Vagina (tissue), 2 donors: ENCODE measurements around the gene MUC3A. TPM values are rescaled to one million over a fixed set of nuclear protein-coding genes. Genes with fewer than 3 reads are reported as not detected.

Experiments used
- DNase-seq, 2 donors: peaks; one replicate each; pipeline ENCODE4 v3.0.0-alpha.2; 2017; ENCODE audit errors: extremely low spot score in 2 of 2
- H3K27ac ChIP-seq: fragments of 200-600 bp; sonication (generic); one replicate; pipeline ENCODE4 v1.5.1; 2019
- H3K27me3 ChIP-seq: fragments of 200-600 bp; sonication (generic); one replicate; pipeline ENCODE4 v1.5.1; 2019
- H3K36me3 ChIP-seq, 2 donors: fragments of 200-600 bp; sonication (generic); one replicate each; pipeline ENCODE4 v1.5.1; 2017 to 2019
- H3K4me1 ChIP-seq: fragments of 200-600 bp; sonication (generic); one replicate; pipeline ENCODE4 v1.5.1; 2019
- H3K4me3 ChIP-seq, 2 donors: fragments of 200-600 bp; sonication (generic); 1 replicate in 1 of 2; 2 replicates in 1 of 2; pipeline ENCODE4 v1.5.1; 2016 to 2019
- H3K9me3 ChIP-seq: fragments of 200-600 bp; sonication (generic); one replicate; pipeline ENCODE4 v1.5.1; 2019
- POLR2A ChIP-seq, 2 donors: fragments of 450-650 bp; IDR thresholded peaks; one replicate each; pipeline ENCODE4 v1.6.1; 2017; ENCODE audit warnings: antibody characterized with exemption in 2 of 2, mild to moderate bottlenecking in 2 of 2, moderate library complexity in 2 of 2
- POLR2AphosphoS5 ChIP-seq, 2 donors: sonication (generic); formaldehyde crosslinking; IDR thresholded peaks; one replicate each; pipeline ENCODE4 v1.9.0; 2017; ENCODE audit warnings: antibody characterized with exemption in 2 of 2, mild to moderate bottlenecking in 2 of 2, low read depth in 1 of 2; ENCODE audit not compliant: insufficient read depth in 1 of 2
- intact Hi-C: fragments of 100-400 bp; cut with DNase I; formaldehyde crosslinking; loops from one replicate; pipeline ENCODE4 v1.15.1; 2023
- total RNA-seq: library from RNA; depleted of rRNA; stranded (reverse); fragments of >200 nt; gene quantifications from one replicate; pipeline ENCODE4 v1.2.3, GENCODE V29; 2016
- TF ChIP-seq, protein P1 (sequence below), 3 experiments: fragments of 450-650 bp in 2 of 3; fragments of 200-600 bp in 1 of 3; sonication (generic) in 1 of 3; IDR thresholded peaks; one replicate each; pipeline ENCODE4 v1.5.1; 2017 to 2019; ENCODE audit warnings: antibody characterized with exemption in 3 of 3, mild to moderate bottlenecking in 2 of 3, moderate library complexity in 2 of 3

The MUC3A gene
- total RNA-seq, 1 donor from 2014 or later: 0.49 TPM

DNA sequence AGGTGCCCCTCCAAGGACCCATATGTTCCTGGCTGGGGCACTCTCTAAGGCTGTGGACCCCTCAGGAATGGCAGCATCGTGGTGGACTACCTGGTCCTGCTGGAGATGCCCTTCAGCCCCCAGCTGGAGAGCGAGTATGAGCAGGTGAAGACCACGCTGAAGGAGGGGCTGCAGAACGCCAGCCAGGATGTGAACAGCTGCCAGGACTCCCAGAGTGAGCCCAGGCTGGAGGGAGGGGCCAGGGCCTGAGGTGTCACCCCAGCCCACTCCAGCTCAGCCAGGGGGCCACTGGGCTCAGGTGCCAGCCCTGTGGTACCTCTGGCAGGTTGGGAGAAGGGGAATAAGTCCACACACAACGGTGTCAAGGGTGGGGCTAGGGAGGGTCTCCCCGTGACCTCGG, 15.3 kb downstream of the MUC3A start:
- no peak for DNase-seq
- no peak overlapping the region for H3K27ac ChIP-seq
- peaks cover 19% of the 10 kb centered on the region for H3K4me1 ChIP-seq
- no peaks in the 10 kb centered on the region for H3K27me3 ChIP-seq
- H3K4me3 ChIP-seq: no peak overlapping the region
- intact Hi-C loops: no loop called here
- TF ChIP-seq POLR2AphosphoS5 (IDR thresholded peaks at IDR 0.05; ENCODE audit: insufficient read depth in 1 of 2, low read depth in 1 of 2) (no peak), POLR2A (IDR thresholded peaks at IDR 0.05) (no peak)
- TF ChIP-seq, protein P1, sequence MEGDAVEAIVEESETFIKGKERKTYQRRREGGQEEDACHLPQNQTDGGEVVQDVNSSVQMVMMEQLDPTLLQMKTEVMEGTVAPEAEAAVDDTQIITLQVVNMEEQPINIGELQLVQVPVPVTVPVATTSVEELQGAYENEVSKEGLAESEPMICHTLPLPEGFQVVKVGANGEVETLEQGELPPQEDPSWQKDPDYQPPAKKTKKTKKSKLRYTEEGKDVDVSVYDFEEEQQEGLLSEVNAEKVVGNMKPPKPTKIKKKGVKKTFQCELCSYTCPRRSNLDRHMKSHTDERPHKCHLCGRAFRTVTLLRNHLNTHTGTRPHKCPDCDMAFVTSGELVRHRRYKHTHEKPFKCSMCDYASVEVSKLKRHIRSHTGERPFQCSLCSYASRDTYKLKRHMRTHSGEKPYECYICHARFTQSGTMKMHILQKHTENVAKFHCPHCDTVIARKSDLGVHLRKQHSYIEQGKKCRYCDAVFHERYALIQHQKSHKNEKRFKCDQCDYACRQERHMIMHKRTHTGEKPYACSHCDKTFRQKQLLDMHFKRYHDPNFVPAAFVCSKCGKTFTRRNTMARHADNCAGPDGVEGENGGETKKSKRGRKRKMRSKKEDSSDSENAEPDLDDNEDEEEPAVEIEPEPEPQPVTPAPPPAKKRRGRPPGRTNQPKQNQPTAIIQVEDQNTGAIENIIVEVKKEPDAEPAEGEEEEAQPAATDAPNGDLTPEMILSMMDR (IDR thresholded peaks at IDR 0.05): no peak
- H3K36me3 ChIP-seq: no peaks in the 10 kb centered on the region
- H3K9me3 ChIP-seq: no peaks in the 10 kb centered on the region

DNA sequence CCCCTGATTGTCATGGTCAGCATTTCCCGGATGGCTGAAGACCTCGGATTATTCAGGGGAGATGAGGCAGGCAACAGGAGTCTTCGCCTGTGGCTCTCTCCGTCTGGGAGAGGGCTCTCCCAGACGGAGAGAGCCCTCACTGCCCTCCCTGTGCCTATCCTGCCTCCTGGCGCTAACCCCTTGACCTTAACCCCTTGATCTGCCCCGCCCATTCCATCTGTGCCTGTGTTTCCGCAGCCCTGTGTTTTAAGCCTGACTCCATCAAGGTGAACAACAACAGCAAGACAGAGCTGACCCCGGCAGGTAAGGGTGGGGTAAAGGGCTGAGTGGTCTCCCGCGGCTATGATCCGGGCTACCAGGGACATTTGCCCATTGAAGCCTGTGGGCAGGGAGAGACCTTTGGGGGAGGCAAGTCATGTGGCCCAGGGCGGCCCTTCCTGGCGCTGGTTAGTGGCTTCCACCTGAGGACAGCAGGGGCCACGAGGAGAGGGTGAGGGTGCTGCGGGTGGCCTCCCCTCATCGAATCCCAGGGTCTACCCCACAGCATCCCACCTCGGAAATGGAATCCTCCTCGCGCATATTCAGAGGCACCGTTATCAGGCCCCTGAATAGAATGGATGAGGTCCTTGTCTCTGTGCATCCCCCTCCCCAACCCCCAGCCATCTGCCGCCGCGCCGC, 15.8 kb downstream of the MUC3A start:
- TF ChIP-seq, protein P1 (IDR thresholded peaks at IDR 0.05): no peak
- TF ChIP-seq POLR2AphosphoS5 (IDR thresholded peaks at IDR 0.05; ENCODE audit: insufficient read depth in 1 of 2, low read depth in 1 of 2): no peak
- TF ChIP-seq POLR2A (IDR thresholded peaks at IDR 0.05): no peak
- DNase-seq: no peak
- Histone ChIP-seq H3K27me3 (no peaks in the 10 kb centered on the region), H3K27ac (no peak overlapping the region), H3K36me3 (no peaks in the 10 kb centered on the region), H3K4me1 (peaks cover 19% of the 10 kb centered on the region), H3K4me3 (no peak overlapping the region), H3K9me3 (no peaks in the 10 kb centered on the region)
- intact Hi-C loops: no loop called here

DNA sequence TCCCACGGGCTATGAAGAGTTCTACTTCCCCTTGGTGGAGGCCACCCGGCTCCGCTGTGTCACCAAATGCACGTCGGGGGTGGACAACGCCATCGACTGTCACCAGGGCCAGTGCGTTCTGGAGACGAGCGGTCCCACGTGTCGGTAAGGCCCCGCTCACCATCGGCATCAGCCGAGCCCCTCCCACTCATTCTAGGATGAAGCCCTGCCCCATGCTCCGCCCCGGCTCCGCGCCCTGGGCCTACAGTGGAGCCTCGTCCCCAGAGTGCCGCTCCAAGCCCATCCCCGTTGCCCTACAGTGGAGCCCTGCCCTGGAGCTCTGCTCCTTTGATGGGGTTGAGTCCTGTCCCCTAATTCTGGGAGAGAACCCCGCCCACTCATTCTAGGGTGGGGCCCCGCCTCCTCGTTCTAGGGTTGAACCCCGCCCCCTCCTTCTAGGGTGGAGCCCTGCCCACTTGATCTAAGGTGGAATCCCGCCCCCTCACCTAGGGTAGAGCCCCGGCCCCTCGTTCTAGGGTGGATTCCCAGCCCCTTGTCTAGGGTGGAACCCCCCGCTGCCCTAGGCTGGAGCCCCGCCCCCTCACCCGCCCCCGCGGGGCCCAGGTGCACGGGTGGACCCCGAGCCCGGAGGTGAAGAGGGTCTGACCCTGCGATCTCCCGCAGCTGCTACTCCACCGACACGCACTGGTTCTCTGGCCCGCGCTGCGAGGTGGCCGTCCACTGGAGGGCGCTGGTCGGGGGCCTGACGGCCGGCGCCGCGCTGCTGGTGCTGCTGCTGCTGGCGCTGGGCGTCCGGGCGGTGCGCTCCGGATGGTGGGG, 16.6 kb downstream of the MUC3A start:
- peaks cover 19% of the 10 kb centered on the region for H3K4me1 ChIP-seq
- no peak for DNase-seq
- TF ChIP-seq POLR2AphosphoS5 (IDR thresholded peaks at IDR 0.05; ENCODE audit: insufficient read depth in 1 of 2, low read depth in 1 of 2) (no peak), POLR2A (IDR thresholded peaks at IDR 0.05) (no peak)
- TF ChIP-seq, protein P1 (IDR thresholded peaks at IDR 0.05): peak in 2 of 3 experiments; percentile 12 to 48
- peak overlapping the region; percentile 7 to 45 for H3K4me3 ChIP-seq
- intact Hi-C loops: no loop called here
- no peaks in the 10 kb centered on the region for H3K9me3 ChIP-seq
- H3K27ac ChIP-seq: no peak overlapping the region
- no peaks in the 10 kb centered on the region for H3K27me3 ChIP-seq
- H3K36me3 ChIP-seq: no peaks in the 10 kb centered on the region

DNA sequence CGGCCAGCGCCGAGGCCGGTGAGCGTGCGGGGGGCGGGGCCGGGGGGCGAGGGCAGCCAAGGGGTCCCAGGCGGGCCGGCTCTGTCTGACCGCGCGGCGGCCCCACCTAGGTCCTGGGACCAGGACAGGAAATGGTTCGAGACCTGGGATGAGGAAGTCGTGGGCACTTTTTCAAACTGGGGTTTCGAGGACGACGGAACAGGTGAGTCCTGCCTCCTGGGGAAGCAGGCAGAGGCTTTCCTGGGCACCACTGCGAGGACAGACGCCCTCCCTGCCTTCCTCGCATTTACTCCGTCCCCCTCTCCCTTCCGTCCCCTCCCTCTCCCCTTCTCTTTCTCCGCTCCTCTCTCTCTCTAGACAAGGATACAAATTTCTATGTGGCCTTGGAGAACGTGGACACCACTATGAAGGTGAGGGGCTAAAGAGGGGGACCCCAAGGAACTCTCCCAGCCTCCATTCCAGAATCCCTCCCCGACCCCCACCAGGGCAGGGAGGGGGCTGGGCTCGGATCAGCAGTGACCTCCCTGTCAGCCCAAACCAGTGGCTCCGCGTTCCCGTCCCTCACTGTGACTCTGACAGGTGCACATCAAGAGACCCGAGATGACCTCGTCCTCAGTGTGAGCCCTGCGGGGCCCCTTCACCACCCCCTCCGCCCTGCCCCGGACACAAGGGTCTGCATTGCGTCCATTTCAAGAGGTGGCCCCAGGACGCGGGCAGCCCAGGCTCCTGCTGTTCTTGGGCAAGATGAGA, 17.4 kb downstream of the MUC3A start:
- TF ChIP-seq, protein P1 (IDR thresholded peaks at IDR 0.05): no peak
- TF ChIP-seq POLR2AphosphoS5 (IDR thresholded peaks at IDR 0.05; ENCODE audit: insufficient read depth in 1 of 2, low read depth in 1 of 2) (no peak), POLR2A (IDR thresholded peaks at IDR 0.05) (no peak)
- no peaks in the 10 kb centered on the region for H3K27me3 ChIP-seq
- peak overlapping the region; percentile 7 to 45 for H3K4me3 ChIP-seq
- no peaks in the 10 kb centered on the region for H3K36me3 ChIP-seq
- H3K27ac ChIP-seq: no peak overlapping the region
- peaks cover 19% of the 10 kb centered on the region for H3K4me1 ChIP-seq
- intact Hi-C loops: no loop called here
- DNase-seq: no peak
- H3K9me3 ChIP-seq: no peaks in the 10 kb centered on the region
